ENCODE results near the gene RAB7B.
"Not testable (repeated sequence)": the region's sequence is repeated elsewhere in the genome, so short reads cannot be mapped to it uniquely, and the experiment has no call there.

The RAB7B gene

DNA sequence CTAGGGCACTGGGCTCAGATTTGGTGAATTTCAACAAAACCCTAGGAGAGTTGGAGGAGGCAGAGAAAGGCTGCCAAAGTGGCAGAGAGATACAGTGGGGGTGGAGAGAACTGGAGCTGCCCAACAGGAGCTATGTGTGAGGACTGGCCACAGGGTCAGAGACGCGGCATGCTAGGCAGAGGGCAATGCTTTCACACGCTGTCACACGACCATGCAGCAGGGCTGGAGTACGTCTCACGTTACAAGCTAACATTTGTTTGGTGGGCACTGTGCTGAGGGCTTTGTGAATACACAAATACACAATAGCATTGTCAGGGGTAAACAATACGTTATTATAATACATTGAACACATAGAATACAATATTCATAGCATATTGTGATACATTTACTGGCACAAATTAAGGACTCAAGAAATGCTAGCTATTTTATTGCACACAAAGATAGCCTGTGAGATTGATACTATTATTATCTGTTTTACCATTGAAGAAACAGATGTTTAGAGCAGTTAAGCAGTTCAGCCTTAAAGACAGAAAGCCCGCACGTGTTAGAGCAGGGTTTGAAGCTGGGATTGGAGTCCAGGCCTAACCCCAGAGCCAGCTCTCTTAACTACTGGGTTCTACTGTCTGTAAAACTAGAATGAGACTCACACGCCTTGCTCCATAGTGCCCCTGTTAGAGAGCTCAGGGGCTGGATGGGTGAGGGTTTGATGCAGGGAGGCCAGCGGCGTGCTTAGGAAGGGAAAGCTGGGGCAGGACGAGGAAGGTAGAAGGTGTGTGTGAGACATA, 4.5 kb downstream of the RAB7B start:
- no peak overlapping the region for H3K4me3 ChIP-seq (ENCODE audit: low read depth, low read length)
- no peak for DNase-seq (ENCODE audit: low read depth)
- TF ChIP-seq, protein P1, sequence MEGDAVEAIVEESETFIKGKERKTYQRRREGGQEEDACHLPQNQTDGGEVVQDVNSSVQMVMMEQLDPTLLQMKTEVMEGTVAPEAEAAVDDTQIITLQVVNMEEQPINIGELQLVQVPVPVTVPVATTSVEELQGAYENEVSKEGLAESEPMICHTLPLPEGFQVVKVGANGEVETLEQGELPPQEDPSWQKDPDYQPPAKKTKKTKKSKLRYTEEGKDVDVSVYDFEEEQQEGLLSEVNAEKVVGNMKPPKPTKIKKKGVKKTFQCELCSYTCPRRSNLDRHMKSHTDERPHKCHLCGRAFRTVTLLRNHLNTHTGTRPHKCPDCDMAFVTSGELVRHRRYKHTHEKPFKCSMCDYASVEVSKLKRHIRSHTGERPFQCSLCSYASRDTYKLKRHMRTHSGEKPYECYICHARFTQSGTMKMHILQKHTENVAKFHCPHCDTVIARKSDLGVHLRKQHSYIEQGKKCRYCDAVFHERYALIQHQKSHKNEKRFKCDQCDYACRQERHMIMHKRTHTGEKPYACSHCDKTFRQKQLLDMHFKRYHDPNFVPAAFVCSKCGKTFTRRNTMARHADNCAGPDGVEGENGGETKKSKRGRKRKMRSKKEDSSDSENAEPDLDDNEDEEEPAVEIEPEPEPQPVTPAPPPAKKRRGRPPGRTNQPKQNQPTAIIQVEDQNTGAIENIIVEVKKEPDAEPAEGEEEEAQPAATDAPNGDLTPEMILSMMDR (IDR thresholded peaks at IDR 0.05; ENCODE audit: low read depth, low read length, missing control alignments): no peak

DNA sequence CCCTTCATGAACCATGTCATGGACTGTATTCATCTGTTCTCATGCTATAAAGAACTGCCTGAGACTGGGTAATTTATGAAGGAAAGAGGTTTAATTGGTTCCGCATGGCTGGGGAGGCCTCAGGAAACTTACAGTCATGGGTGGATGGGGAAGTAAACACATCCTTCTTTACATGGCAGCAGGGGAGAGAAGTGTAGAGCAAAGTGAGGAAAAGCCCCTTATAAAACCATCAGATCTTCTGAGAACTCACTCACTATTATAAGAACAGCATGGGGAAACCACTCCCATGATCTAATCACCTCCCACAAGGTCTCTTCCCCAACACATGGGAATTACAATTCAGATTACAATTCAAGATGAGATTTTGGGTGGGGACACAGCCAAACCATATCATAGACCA, 6.6 kb downstream of the RAB7B start:
- not testable (repeated sequence) for H3K4me3 ChIP-seq (ENCODE audit: low read depth, low read length); DNase-seq (ENCODE audit: low read depth)

DNA sequence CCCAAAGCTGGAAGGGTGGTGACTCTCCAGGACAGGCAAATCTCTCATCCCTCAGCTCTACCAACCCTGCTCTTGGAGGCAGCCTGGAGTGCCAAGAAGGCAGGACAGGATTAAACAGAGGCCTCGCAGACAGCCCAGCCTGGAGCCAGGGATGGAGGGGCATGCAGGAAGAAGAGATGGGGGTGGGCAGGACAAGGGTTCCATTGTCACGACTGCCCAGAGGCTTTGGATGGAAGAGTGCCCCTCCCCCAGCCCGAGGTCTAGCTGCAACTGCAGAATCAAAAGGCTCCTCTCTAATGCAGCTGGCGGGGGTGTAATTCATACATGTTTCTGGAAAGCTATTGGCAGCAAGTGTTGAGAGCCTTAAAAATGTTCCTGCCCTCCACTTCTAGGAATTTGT, 8.8 kb downstream of the RAB7B start:
- H3K4me3 ChIP-seq (ENCODE audit: low read depth, low read length): no peak overlapping the region
- DNase-seq (ENCODE audit: low read depth): no peak
- TF ChIP-seq, protein P1 (IDR thresholded peaks at IDR 0.05; ENCODE audit: low read depth, low read length, missing control alignments): no peak

DNA sequence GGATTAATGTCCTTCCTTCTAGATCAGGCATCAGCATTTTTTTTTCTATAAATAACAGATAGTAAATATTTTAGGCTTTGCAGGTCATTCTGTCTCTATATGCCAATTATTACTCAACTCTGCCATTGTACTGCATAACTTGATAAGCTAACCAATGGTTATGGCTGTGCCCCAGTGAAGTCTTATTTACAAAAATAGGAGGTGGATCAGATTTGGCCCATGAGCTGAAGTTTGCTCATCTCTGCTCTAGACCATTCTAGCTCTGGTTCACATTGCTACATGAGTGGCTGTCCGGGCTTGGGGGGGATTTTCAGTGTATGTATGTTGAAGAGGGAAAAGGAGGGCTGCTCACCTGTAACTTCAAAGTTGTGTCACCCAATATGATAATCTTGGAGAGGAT, 10.1 kb downstream of the RAB7B start:
- DNase-seq (ENCODE audit: low read depth): no peak
- no peak overlapping the region for H3K4me3 ChIP-seq (ENCODE audit: low read depth, low read length)
- TF ChIP-seq, protein P1 (IDR thresholded peaks at IDR 0.05; ENCODE audit: low read depth, low read length, missing control alignments): no peak

DNA sequence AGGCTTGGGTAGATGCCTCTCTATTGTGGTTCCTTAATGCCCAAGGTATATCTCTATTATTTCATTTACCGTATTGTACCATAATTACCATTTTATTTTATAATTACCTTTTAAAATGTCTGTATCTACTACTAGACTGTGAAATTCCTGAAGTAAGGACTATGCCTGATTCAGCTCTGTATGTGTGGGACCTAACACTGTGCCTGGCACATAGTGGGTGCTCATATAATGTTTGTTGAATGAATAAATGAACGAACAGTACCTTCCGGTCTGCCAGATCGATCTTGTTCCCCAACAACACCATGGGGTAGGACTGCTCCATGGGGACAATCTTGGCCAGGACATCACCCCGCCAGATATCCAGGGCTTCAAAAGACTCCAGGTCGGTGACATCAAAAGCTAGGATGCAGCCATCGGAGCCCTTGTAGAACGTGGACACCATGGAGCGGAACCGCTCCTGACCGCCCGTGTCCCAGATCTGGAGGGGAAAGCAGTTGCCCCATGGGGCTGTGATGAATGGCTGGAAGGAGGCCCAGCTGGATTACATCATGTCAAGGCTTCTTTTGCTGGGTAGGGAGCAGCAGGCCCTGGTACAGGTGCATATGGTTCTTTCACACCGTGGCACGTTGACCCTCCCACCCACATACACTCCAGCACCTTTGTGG, 10.8 kb downstream of the RAB7B start:
- TF ChIP-seq, protein P1 (IDR thresholded peaks at IDR 0.05; ENCODE audit: low read depth, low read length, missing control alignments): no peak
- no peak overlapping the region for H3K4me3 ChIP-seq (ENCODE audit: low read depth, low read length)
- no peak for DNase-seq (ENCODE audit: low read depth)

DNA sequence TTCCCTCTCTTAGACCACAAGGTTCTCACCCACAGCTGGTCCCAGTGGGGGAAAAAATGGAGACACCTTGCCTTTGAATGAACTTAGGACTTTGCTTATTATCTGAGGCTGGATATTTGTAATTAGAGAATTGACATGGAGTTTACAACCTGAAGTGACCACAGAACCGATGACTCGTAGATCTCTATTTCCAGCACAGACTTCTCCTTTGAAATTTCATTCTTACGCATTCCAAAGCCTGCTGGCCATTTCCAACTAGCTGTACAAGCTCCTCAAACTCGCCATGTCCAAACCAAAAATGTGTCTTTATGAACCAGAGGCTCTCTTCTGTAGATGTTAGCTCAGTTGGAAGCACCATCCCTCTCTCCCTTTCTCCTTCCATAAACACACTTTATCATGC, 12.0 kb downstream of the RAB7B start:
- H3K4me3 ChIP-seq (ENCODE audit: low read depth, low read length): no peak overlapping the region
- TF ChIP-seq, protein P1 (IDR thresholded peaks at IDR 0.05; ENCODE audit: low read depth, low read length, missing control alignments): no peak
- DNase-seq (ENCODE audit: low read depth): no peak

DNA sequence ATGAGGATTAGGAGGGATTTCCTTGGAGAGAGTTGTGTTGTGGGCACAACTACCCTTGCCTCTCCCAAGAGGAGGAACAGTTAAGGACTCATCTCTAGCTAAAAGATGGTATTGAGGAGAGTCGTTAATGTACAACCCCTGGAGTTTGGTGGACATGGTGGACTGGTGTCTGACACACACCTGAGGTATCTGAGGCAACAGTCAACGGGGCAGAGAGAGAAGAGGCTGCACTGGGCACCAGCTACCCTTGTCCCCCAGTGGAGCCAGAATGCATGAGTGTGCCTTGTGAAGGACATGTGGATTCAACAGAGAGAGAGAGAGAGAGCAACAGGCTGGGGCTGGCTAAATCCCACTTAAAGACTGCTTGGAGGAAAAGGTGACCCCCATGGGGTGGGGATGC, 13.0 kb downstream of the RAB7B start:
- DNase-seq (ENCODE audit: low read depth): no peak
- TF ChIP-seq, protein P1 (IDR thresholded peaks at IDR 0.05; ENCODE audit: low read depth, low read length, missing control alignments): no peak
- H3K4me3 ChIP-seq (ENCODE audit: low read depth, low read length): no peak overlapping the region

Data from GM12864 (cell line).